ENCODE measurements around the gene MYH3.

DNA sequence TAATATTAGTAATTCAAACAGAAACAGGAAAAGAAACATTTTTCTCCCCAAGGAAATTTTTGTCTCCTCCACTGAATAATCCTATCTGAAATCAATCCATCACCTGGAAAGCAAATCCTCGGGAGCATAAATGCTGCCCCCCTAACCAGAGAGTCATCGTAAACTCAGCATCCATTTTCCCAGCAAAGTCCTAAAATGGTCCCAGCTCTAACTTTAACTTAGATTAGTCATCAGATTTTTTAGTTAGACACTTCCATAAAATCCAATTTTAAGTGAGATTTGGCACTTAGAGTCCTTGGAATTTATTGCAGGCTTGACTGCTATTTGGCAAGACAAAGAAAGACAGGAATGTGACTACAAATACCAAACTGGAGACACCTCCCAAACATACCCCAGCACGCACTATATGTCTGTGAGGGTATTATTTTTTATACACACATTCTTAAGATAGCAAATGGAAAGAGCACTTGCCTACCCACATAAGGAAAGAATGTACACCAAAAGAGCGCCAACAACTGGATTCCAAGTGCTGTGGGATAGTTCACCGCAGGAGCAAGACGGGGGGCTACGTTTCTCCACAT lies 24.8 kb upstream of the MYH3 start:
- TF ChIP-seq, protein P1, sequence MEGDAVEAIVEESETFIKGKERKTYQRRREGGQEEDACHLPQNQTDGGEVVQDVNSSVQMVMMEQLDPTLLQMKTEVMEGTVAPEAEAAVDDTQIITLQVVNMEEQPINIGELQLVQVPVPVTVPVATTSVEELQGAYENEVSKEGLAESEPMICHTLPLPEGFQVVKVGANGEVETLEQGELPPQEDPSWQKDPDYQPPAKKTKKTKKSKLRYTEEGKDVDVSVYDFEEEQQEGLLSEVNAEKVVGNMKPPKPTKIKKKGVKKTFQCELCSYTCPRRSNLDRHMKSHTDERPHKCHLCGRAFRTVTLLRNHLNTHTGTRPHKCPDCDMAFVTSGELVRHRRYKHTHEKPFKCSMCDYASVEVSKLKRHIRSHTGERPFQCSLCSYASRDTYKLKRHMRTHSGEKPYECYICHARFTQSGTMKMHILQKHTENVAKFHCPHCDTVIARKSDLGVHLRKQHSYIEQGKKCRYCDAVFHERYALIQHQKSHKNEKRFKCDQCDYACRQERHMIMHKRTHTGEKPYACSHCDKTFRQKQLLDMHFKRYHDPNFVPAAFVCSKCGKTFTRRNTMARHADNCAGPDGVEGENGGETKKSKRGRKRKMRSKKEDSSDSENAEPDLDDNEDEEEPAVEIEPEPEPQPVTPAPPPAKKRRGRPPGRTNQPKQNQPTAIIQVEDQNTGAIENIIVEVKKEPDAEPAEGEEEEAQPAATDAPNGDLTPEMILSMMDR (IDR thresholded peaks at IDR 0.05), result no peak
- TF ChIP-seq EP300 (IDR thresholded peaks at IDR 0.05) (no peak), POLR2A (IDR thresholded peaks at IDR 0.05) (no peak)

All from sigmoid colon (tissue), 4 donors.